Ishikawa (cell line): ENCODE data around the gene NUMB.

Experiments
- CEBPB ChIP-seq: IDR thresholded peaks from 2 replicates; pipeline ENCODE4 v1.6.1; 2012
- CREB1 ChIP-seq: IDR thresholded peaks from 2 replicates; pipeline ENCODE4 v1.6.1; 2012; ENCODE audit warnings: low read depth
- EGR1 ChIP-seq: IDR thresholded peaks from 2 replicates; pipeline ENCODE4 v1.6.1; 2012
- EP300 ChIP-seq: IDR thresholded peaks from 2 replicates; pipeline ENCODE4 v1.6.1; 2012; ENCODE audit warnings: borderline replicate concordance
- FOXM1 ChIP-seq: IDR thresholded peaks from 2 replicates; pipeline ENCODE4 v1.6.1; 2012; ENCODE audit warnings: low read depth, borderline replicate concordance
- MAX ChIP-seq: IDR thresholded peaks from 2 replicates; pipeline ENCODE4 v1.6.1; 2012
- NFIC ChIP-seq: IDR thresholded peaks from 2 replicates; pipeline ENCODE4 v1.6.1; 2012
- RAD21 ChIP-seq: IDR thresholded peaks from 2 replicates; pipeline ENCODE4 v1.6.1; 2012; ENCODE audit warnings: low read depth
- REST ChIP-seq: IDR thresholded peaks from 2 replicates; pipeline ENCODE4 v1.6.1; 2012; ENCODE audit warnings: low read depth, mild to moderate bottlenecking
- TAF1 ChIP-seq: IDR thresholded peaks from 2 replicates; pipeline ENCODE4 v1.6.1; 2012; ENCODE audit warnings: low read depth, mild to moderate bottlenecking
- TCF12 ChIP-seq: IDR thresholded peaks from 2 replicates; pipeline ENCODE4 v1.6.1; 2012; ENCODE audit warnings: low read depth
- TEAD4 ChIP-seq: IDR thresholded peaks from 2 replicates; pipeline ENCODE4 v1.6.1; 2012
- YY1 ChIP-seq: IDR thresholded peaks from 2 replicates; pipeline ENCODE4 v1.6.1; 2012; ENCODE audit warnings: low read depth
- ZBTB7A ChIP-seq: IDR thresholded peaks from 2 replicates; pipeline ENCODE4 v1.6.1; 2012; ENCODE audit warnings: low read depth
- TF ChIP-seq, protein P1 (sequence below): IDR thresholded peaks from 2 replicates; pipeline ENCODE4 v1.6.1; 2012

The NUMB gene

GRCh38 chr14:73240816-73241480 lies 217.4 kb downstream of the NUMB start:
- TF ChIP-seq CEBPB (no peak), TEAD4 (no peak), YY1 (no peak)

- TF ChIP-seq, protein P1, sequence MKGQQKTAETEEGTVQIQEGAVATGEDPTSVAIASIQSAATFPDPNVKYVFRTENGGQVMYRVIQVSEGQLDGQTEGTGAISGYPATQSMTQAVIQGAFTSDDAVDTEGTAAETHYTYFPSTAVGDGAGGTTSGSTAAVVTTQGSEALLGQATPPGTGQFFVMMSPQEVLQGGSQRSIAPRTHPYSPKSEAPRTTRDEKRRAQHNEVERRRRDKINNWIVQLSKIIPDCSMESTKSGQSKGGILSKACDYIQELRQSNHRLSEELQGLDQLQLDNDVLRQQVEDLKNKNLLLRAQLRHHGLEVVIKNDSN: 0 out of 2 replicates have a peak, but pooled peaks have one; percentile 28
- peak; percentile 51; the same call in 1 of the 2 replicates for TF ChIP-seq MAX
- peak; percentile 33; the same call in 1 of the 2 replicates for TF ChIP-seq TCF12
- TF ChIP-seq TEAD4: 0 out of 2 replicates have a peak, but pooled peaks have one; percentile 40
- TF ChIP-seq EP300: no peak
- no peak for TF ChIP-seq CREB1
- peak; percentile 66 for TF ChIP-seq NFIC
Measured at GRCh38 chr14:73239393-73240241, 218.7 kb downstream of the NUMB start.

DNA sequence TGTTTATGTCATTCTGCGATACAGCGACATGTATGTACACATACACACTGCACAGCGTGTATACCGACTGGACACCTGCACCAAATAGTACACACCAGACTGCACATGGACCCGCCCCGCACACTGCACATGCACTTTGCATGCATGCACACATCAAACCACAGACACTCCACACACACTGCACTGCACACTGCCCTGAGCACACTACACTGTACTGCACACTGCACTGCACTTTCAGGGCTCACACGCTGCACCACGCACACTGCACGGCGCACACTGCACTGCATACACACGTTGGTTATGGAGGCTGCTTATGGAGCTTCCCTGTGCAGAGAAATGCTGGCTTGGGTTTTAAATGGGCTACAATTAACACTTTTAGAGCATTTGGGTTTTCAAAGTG lies 219.4 kb downstream of the NUMB start:
- TF ChIP-seq MAX: 0 out of 2 replicates have a peak, but pooled peaks have one; percentile 23
- TF ChIP-seq NFIC: no peak

GRCh38 chr14:73238424-73238852 lies 219.9 kb downstream of the NUMB start:
- TF ChIP-seq, protein P1: no peak
- TF ChIP-seq REST (no peak), CREB1 (no peak), TAF1 (no peak), EGR1 (no peak), RAD21 (no peak), YY1 (no peak), ZBTB7A (0 out of 2 replicates have a peak, but pooled peaks have one; percentile 44), FOXM1 (no peak), NFIC (peak; percentile 79), MAX (no peak), TEAD4 (peak; percentile 95), EP300 (peak; percentile 57; the same call in 1 of the 2 replicates), TCF12 (peak; percentile 58; the same call in 1 of the 2 replicates), CEBPB (no peak)

DNA sequence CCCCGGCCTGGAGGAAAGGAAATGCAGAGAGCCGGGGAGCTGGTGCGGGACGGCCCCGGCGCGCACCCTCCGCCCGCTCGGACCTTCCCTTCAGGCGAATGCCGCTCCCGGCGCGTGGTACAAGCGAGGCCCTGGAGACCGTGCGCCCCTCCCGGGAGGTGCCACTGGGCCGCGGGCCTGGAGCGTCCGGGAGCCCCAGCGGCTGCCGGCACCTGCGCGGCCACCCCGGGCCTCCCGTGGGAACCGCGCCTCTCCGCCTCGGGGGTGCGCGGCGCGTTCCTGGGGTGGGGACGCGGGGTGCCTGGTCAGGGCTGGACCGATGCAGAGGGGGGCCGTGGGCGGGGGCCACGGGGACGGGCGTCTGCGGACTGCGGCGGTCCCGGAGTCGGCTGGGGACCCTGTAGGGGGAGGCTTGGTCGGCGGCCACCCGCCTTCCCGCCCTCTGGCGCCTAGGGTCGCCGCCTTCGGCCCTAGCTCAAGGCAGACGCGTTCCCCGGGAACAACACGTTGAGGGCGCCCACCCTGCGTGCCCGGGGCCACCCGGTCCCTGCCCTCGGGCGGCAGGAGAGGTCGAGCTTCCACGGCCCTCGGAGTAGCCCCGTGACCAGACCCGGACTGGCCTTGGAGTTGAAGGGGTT lies 220.4 kb downstream of the NUMB start:
- no peak for TF ChIP-seq MAX
- no peak for TF ChIP-seq YY1

DNA sequence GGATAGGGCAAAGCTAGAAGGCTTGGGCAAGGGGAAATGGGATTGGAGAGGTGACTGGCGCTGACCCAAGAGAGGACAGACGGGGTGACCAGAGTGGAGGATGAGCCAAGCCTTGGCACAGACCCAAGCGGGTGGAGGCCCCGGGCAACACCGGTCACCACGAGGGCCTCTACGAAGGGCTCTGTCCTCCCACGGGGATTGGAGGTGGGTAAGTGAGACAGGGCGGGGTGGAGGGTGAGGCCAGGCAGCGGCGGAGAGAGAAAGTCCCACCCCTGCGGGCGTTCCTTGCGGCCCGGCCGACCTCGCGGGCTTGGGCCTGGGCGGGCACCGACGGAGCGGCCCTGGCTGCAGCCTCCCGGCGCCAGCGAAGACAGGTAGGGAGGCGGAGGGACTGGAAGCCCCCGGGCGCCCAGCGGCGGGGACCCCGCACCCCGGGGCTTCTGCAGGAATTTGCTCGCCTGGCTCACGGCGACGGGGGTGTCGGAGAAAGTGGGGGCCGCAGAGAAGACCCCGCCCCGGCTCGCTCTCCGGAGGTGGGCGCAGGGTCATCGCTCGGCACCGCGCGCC lies 221.0 kb downstream of the NUMB start, which contains the start of gene PAPLN:
Gene PAPLN (plus strand): TSS at position 288 of the 567 bp plus-strand sequence. CDS start 2,273 bp downstream, outside the sequence.
- no peak for TF ChIP-seq YY1
- TF ChIP-seq FOXM1: no peak
- TF ChIP-seq ZBTB7A: peak; percentile 82; the same call in 1 of the 2 replicates
- TF ChIP-seq CREB1: no peak
- TF ChIP-seq NFIC: peak; percentile 52

DNA sequence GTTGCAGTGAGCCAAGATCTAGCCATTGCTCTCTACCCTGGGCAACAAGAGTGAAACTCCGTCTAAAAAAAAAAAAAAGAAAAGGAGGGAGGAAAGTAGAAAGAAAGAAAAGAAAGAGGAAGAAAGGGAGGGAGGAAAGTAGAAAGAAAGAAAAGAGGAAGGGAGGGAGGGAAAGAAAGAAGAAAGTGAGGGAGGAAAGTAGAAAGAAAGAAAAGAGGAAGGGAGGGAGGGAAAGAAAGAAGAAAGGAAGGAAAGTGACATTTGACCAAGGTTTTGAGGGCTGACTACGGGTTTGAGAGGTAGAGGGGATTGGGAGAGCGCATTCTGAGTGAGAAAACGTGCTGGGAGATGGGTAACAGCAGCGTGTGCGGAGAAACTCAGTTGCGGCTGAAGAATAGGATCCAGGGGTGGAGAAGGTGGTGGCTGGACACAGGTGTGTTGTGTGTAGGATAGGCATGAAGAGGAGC lies 221.6 kb downstream of the NUMB start:
- no peak for TF ChIP-seq EGR1
- no peak for TF ChIP-seq YY1
- no peak for TF ChIP-seq RAD21
- TF ChIP-seq EP300: no peak
- TF ChIP-seq, protein P1: no peak
- no peak for TF ChIP-seq TAF1
- TF ChIP-seq MAX: no peak
- no peak for TF ChIP-seq REST
- TF ChIP-seq ZBTB7A: no peak
- no peak for TF ChIP-seq CEBPB
- TF ChIP-seq FOXM1: no peak
- TF ChIP-seq CREB1: no peak
- no peak for TF ChIP-seq TCF12
- TF ChIP-seq NFIC: no peak
- no peak for TF ChIP-seq TEAD4
